NOMO-1 treated with DMSO at 0.1 percent for 48 hours (cell line): ENCODE results near the gene NF1.
"Not testable (repeated sequence)": the region's sequence is repeated elsewhere in the genome, so short reads cannot be mapped to it uniquely, and the experiment has no call there.

Experiments
- DNase-seq: peaks from one replicate; lab custom pipeline; 2025; ENCODE audit not compliant: unreplicated experiment; lab: John Stamatoyannopoulos, UW

The NF1 gene

DNA sequence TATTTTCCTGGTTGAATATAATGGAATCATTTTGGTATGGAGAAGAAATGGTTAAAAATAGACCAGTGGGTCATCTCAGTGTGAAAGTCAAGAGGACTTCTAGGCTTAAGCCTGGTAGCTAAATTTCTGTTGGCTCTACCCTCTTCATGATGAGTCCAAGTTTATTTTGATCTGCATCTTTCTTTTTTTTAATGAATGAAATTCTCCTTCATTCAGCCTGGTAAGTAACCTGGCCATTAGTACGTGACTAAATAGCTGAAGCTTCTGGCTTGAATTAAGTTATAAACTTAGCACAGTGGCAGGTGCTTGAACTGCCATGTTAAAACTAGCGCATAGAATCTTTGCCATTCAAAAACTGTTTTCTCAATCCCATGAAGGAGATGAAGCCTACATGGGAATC lies 28.0 kb downstream of the NF1 start:
- no peak for DNase-seq

DNA sequence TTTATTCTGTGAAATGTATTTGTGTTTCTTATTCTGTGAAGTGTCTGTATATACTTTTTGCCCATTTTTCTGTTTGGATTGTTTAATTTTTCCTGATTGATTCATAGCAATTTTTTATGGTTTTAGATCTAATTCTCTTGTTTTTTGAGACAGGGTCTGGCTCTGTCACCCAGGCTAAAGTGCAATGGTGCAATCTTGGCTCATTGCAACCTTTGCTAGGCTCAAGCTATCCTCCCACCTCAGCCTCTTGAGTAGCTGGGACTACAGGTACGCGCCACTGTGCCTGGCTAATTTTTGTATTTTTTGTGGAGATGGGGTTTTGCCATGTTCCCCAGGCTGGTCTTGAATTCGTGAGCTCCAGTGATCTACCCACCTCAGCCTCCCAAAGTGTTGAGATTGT lies 31.5 kb downstream of the NF1 start:
- DNase-seq: no peak

DNA sequence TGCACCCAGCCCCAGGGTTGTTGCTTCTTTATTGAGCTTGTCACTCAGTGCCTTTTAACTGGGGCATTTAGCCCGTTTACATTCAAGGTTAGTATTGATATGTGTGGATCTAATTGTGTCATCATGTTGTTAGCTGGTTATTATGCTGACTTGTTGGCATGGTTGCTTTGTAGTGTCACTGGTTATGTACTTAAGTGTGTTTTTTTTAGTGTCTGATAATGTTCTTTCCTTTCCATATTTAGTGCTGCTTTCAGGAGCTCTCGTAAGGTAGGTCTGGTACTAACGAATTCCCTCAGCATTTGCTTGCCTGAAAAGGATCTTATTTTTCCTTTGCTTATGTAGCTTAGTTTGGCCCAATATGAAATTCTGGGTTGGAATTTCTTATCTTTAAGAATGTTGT lies 33.5 kb downstream of the NF1 start:
- DNase-seq: no peak

DNA sequence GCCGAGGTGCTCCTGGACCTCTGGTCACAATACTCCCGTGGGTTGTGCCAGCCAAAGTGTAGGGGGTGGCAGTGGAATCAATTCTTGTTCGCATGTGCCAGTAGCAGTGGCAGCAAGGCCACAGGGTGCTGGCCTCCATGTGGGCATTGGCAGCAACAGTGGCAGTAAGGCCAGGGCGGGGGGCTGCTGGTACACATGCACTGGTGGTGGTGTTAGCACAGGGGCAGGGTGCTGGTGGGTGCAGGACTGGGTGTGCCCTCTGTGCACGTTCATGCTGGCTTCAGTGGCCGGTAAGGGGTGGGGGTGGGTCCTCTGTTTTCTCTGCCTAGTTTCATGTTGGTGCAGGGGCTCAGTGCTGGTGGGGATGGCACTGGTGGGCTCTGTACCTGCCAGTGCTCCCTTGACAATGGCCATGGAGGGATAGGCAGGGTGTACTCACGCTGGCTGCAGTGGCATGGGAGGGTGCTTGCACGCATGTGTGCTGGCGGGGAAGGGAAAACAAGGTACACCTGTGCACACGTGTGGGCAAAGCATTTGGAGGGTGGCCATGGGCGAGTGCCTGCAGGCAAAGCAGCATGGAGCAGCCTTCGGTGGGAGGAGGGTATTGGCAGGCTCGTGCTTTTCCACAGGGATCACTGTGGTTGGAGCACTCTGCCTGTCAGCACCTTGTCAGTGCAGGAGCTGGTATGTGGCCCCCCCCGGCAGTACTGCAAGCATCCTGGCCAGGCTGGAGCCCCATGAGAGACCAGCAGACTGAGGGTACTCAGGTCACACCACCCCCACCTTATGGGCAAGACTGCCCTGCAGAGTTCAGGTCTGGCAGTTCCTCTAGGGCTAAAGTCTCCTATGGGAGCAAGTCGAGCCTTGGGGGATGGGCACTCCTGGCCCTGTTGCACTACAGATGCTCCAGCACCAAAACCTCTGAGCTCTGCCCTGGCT lies 35.8 kb downstream of the NF1 start:
- DNase-seq: no peak

DNA sequence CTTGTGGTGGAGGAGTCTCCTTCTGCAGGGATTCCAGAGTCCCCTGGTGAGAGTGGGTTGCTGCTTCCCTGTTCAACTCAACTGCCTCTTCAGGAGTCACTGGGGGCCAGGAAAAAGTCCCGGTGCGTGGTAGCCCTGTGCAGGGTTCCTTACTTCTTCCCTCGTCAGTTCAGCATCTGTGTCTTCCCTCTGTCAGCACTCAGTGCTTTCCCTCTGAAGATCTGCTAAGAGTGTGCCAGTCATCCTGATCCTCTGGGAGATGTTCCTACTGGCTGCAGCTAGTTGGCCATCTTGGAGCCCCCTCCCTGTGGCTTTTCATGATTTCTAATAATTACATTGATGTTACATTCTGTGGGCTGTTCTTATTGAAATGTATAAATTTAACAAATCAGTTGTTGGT lies 36.5 kb downstream of the NF1 start:
- no peak for DNase-seq

DNA sequence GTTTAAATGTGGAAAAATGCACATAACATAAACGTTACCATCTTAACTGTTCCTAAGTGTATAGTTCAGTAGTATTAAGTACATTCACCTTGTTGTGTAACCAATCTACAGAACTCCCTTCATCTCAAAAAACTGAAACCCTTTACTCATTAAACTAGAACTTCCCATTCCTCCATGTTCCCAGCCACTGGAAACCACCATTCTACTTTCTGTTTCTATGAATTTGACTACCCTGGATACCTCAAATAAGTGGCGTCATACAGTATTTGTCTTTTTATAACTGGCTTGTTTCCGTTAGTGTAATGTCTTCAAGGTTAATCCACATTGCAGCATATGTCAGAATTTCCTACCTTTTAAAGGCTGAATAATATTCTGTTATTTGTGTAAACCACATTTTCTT lies 38.2 kb downstream of the NF1 start:
- no peak for DNase-seq

DNA sequence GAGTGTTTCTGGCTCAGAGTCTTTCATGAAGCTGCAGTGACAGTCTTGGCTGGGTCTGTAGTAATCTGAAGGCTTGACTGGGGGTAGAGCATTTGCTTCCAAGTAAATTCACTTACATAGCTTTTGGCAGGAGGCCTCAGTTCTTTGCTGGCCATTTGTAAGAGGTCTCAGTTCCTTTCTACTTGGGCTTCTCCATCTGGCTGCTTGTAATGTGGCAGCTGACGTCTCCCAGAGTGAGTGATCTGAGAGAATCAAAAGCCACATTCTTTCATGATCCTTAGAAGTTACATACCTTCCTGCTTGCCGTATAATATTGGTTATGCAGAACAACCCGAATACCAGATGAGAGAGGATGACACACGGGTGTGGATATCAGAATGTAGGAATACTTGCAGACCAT lies 39.8 kb downstream of the NF1 start:
- DNase-seq: no peak

DNA sequence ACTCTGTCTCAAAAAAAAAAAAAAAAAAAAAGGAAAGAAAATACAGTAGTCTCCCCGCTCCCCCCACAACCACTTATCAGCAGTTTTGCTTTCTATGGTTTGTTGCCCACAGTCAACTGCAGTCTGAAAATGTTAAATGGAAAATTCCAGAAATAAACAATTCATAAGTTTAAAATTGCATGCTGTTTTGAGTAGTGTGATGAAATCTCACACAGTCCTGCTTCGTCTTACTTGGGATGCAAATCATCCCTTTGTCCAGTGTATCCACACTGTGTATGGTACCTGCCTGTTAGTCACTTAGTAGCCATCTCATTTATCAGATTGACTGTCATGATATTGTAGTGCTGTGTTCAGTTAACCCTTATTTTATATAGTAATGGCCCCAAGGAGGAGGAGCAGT lies 41.5 kb downstream of the NF1 start:
- no peak for DNase-seq

DNA sequence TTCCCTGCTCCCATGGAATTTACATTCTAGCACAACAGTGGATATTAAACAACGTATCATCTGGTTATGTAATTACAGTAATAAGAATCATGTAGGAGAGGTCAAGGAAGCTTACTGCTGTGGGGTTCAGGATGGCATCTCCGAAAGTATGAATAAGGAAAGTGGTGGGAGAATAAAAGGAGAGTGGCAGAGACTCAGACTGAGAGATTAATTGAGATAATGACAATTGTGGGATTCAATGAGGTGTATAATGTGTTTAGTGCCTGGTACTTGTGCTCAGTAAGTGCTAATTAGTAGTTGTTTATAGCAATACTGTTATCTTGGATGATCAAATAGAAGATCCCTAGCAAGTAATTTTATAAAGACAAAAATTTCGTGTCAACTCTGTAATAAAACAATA lies 45.3 kb downstream of the NF1 start:
- DNase-seq: no peak

DNA sequence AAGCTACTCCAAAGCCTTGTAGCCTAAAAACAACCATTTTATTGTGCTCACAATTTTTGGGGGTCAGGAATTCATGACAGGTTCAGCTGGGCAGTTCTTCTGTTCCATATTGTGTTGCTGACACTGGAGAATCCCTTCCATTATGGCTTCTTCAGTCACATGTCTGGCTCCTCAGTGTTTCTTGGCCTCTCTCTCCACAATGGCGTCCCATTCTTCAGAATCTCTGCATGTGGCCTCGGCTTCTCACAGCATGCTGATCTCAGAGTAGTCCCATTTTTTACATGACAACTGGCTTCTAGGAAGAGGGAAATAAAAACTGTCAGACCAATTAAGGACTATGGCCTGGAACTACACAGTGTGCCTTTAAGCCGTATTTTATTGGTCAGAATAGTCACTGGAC lies 49.7 kb downstream of the NF1 start:
- DNase-seq: no peak

DNA sequence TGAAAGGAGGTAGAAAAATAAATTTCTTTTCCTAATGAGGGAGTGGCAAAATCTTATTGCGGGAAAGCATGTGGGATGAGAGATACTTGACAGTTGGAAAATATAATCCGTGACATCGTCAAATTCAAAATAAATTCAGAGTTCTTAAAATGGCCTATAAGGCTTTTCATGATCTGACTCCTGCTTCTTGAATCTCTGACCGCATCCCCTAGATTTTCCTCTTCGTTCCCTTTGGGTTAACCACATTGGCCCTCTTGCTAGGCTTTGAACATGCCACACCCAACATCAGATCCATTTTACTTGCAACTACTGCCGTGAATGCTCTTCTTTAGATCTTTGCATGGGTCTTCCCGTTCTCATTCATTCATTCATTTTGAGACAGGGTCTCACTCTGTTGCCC lies 50.1 kb downstream of the NF1 start:
- DNase-seq: no peak

DNA sequence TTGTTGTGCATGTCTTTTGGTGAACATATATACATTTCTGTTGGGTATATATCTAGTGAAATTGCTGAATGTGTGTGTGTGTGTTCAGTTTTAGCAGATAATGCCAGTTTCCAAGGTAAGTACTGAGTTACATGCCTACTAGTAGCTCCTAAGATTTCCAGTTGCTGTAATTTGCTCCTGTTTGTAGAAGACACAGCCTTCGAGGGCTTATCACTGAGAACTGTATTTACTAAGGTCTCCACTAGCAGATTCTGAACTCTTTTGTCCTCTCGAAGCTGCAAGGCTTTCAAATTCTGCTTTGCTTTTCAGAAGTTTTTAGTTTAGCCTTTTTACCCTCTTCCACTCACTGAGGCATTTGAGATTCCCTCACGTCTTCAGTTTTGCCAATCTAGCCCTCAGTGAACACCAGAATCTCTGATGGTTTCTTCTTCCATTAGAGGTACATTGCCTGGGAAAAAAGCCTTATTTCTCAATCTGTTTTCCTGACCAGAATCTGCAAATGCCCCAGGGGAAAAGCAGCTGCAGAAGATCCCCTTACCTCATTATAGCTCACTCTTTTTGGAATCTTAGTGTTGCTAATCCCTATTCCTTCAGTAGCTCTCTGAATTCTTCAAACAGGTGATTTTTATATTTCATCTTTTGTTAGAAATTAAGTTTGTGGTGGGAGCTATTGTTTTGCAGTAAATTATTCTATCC lies 52.9 kb downstream of the NF1 start:
- DNase-seq: no peak

DNA sequence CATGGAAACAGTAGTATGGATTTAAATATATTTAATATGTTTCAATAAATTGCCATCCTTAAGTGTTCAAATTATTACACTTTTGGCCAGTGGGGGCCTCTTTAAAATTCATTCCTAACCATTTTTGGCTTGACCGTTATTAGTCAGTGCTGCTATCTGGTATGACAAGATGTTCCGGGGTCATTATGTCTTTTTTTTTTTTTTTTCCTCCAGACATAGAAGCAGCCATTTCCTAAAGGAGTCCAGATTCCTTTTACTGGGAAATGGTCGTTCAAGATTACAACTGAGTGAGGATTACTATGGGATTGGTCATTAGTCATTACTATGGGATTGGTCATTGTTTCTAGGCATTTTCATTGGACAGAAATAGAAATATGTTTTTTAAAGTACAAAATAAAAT lies 53.4 kb downstream of the NF1 start:
- DNase-seq: no peak

DNA sequence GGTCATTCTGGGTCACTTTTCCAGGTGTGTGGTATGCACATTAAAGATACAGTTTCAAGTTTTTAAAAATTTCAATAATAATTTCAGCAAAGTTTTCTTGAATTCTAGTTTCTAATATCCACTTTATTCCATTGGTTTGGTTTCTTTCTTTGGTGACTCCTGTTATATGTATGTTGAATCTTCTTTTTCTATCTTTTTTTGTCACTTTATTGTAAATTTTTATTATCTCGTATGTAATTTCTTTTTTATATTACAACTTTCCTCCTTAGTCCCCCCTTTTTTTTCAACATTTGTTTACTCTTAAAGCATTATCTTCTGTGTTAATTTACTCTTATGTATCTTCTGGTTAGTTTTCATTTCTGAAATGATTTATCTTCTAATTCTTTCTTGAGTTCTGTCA lies 57.5 kb downstream of the NF1 start:
- DNase-seq: no peak

DNA sequence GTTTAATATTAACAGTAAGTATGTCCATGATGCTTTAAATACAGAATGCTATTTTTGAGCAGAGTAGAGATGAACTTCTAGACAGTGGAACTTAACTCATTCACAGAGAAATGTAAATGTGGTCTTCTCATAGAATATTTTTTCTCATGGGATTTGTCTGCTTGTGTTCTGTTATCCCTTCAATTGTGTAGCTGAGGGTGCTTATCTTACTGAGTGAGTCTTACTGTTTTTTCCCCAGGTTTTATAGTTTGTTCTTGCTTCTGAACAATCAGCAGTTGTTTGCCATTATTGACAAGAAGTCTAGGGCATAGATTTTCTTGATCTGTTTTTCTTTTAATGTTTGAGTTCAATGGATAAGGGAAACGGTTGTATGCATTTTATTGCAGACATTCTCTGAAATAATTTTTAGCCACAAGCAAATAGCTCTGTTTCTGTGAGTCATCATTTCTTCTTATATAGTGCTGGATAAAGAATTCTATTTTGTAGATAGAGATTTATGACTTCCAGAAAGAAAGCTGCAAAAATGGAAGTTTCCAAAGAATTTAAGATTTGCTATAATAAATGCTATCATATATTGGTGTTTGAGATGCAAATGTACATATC lies 60.5 kb downstream of the NF1 start:
- no peak for DNase-seq

DNA sequence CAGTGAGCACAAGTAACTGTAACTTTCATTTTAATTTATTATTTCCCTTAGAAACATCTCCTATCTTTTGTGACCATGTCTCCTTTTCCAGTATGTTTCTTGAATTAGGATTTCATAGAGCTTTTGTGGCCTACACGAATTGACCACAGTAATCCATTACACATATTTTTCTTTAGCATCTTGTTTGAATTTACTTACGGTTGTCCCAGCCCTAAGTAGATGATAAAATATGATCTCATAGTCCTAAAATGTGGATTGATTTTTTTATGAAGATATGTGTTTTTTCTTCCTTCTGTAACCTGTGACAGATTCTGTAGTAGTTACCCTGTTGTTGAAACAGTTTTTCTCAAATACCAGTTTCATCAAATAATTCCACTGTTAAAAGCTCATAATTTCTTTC lies 61.5 kb downstream of the NF1 start:
- DNase-seq: no peak

DNA sequence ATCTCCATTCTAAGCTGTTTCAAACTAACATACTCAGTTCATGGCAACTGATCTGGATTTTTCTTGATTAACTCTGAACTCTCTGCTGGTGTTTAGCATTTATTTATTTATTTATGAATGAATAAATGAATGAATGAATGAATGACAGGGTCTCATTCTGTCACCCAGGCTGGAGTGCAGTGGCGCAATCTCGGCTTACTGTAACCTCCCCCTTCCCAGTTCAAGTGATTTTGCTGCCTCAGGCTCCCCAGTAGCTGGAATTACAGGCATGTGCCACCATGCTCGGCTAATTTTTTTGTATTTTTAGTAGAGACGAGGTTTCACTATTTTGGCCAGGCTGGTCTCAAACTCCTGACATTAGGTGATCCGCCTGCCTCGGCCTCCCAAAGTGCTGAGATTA lies 62.1 kb downstream of the NF1 start:
- not testable (repeated sequence) for DNase-seq

DNA sequence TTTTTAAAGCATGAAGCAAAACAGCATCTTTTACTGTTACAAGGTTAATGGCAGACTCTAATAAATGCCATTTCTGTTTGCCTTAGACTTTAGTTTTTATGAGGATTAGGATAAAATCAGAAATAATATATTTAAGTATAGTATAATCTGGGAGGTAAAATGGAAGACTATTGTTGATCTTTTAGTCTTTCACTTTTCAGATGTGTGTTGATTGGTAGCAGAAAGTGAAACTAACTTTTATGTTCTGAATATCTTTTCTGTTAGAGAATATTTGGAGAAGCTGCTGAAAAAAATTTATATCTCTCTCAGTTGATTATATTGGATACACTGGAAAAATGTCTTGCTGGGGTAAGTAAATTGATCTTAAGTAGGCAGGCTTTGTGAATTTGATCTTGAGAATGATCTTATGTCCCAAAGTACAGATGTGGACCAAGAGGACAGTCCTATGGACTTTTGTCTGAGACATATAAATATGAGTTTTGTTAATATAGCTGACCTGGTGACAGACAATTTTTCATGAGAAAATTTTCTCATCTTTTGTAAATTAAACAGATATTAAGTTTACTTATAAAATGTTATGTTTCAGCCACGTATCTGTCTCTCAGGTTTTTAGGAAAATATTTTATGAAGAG lies 64.1 kb downstream of the NF1 start:
- DNase-seq: no peak

DNA sequence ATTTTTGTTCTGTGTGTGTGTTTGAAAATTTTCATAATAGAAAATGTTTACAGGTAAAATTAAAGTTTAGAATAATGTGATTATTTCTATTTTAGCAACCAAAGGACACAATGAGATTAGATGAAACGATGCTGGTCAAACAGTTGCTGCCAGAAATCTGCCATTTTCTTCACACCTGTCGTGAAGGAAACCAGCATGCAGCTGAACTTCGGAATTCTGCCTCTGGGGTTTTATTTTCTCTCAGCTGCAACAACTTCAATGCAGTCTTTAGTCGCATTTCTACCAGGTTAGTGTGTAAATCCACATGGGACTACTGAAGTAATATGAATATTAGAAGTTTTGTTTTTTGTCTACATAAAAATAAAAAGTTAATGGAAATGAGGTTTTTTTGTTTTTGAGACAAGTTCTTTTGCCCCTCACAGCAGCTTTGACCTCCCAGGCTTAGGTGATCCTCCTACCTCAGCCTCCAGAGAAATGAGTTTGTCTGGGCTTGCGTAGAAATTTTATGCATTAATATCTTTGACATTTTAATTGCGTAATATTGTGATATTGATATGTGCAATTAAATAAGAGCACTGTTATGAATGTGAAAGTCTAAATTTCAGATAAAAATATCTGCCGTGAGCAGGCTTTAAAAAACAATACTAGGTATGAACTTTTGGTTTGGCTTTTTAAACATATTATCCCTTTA lies 68.5 kb downstream of the NF1 start:
- no peak for DNase-seq

DNA sequence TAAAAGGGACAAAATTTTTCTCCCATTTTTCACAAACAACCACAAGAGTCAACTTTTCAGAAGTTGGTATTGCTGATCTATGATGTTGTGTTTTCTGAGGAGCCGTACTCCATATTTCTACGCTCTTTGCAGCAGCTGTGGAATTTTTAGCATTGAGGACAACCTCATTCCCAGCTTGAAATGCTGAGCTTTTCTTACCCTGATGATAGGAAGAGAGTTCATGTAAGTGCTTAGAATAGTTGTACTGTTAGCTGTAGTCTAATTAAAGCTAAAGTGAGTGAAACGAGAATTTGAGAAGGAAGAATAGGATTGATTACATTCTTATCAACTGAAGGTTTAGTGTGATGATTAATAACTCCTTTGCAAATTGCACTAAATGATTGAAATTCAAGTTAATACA lies 72.3 kb downstream of the NF1 start:
- DNase-seq: no peak

DNA sequence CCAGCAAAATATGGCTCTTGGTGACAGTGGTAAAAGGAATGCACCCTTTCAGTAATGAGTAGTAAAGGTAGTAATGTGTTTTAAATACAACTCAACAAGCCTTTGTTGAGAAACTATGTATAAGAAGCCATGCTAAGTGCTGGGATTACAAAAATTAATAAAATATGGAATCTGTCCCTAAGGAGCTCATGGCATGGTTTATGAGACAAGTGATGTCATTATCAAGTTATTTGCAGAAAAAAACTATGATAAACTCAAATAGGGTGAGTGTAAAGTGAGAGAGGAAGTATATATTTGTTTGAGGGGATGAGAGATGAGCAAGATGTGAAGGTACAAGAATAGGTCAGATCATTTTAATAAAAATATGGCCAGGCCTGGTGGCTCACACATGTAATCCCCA lies 76.9 kb downstream of the NF1 start:
- no peak for DNase-seq
